Measurements from ENCODE around the gene FYN. TPM values are rescaled to one million over a fixed set of nuclear protein-coding genes. Genes with fewer than 3 reads are reported as not detected.
A peak's percentile ranks its signal among the peaks of the same experiment; 100 is the strongest.

The FYN gene
- total and polyA plus RNA-seq, 2 of the 13 experiments (the other 11 are each of a cell fraction or from before 2014, with no cell fraction given) = 15.5 to 24.6 TPM

GRCh38 chr6:111794727-111795452 lies 78.4 kb downstream of the FYN start:
- Histone ChIP-seq H3K27ac (ENCODE audit: extremely low read length, insufficient read depth, low read length) (peak overlapping the region; percentile 61), H3K9me3 (ENCODE audit: low read length) (no peaks in the 10 kb centered on the region), H3K36me3 (replicated peaks in 1 of 2; ENCODE audit: control insufficient read depth in 1 of 2, insufficient read depth in 2 of 2, low read length in 2 of 2) (no peaks in the 10 kb centered on the region), H3K4me1 (ENCODE audit: insufficient read depth, low read length) (peaks cover 75% of the 10 kb centered on the region), H3K27me3 (ENCODE audit: control insufficient read depth in 1 of 2, insufficient read depth in 2 of 2, low read length in 2 of 2) (no peaks in the 10 kb centered on the region), H4K20me1 (ENCODE audit: insufficient read depth, low read length) (no peaks in the 10 kb centered on the region), H3K9ac (ENCODE audit: insufficient read depth, low read depth, low read length) (peak overlapping the region; percentile 55), H3K4me2 (ENCODE audit: low read depth, low read length) (peak overlapping the region; percentile 80), H3K79me2 (ENCODE audit: insufficient read depth, low read length) (peaks cover 11% of the 10 kb centered on the region), H3K4me3 (replicated peaks in 1 of 3; ENCODE audit: insufficient read depth in 1 of 3, low read depth in 2 of 3, low read length in 3 of 3) (peak overlapping the region; percentile 56 to 63 (median 57); a peak in 5 of 6 replicates), H2AFZ (ENCODE audit: low read length) (no peak overlapping the region)
- in situ Hi-C loops (cut with HindIII; ENCODE audit: extremely low pct_ligation_motif_present, low pct_unique_long_range_greater_than_20kb) (no loop called here), intact Hi-C loops (cut with micrococcal nuclease; ENCODE audit: unreplicated experiment) (loop anchor here (2.0 to 5.0 kb wide), 2 partner anchors 47 to 78 kb away; partner anchors contain the start of gene FYN)
- FAIRE-seq (peak; percentile 42), DNase-seq (ENCODE audit: low spot score) (peak; percentile 81), ATAC-seq (peak; percentile 63)
- ChIA-PET CTCF (ENCODE audit: low intra/inter-chr PET ratio, low total read pairs) (no interaction called here), POLR2A (interaction anchor here (2.1 kb wide), 1 partner anchor 28 kb away, joined by 6 read pairs; no protein-coding TSS in a partner anchor)
- no TSS peak for BruUV-seq (replicated peaks)
- 0% methylated on average over 5 of the region's 5 CpGs for WGBS (ENCODE audit: low lambda C conversion rate)
- no peak for TF ChIP-seq DMAP1 (CRISPR knock-in tag; IDR thresholded peaks at IDR 0.05)
- TF ChIP-seq HNF4A (CRISPR knock-in tag; IDR thresholded peaks at IDR 0.05) = peak; percentile 27
- TF ChIP-seq ZNF562 (CRISPR knock-in tag; IDR thresholded peaks at IDR 0.05; ENCODE audit: borderline replicate concordance) = no peak
- TF ChIP-seq PRDM10 (CRISPR knock-in tag; IDR thresholded peaks at IDR 0.05; ENCODE audit: low read depth) = no peak
- TF ChIP-seq POLR2AphosphoS2 (IDR thresholded peaks at IDR 0.05; ENCODE audit: low read depth, low read length) = no peak
- no peak for TF ChIP-seq ZNF251 (CRISPR knock-in tag; IDR thresholded peaks at IDR 0.05)
- no peak for TF ChIP-seq ZNF7 (CRISPR knock-in tag; IDR thresholded peaks at IDR 0.05)
- no peak for TF ChIP-seq PLSCR1 (CRISPR knock-in tag; IDR thresholded peaks at IDR 0.05; ENCODE audit: borderline replicate concordance)
- TF ChIP-seq ARNT2 (CRISPR knock-in tag; IDR thresholded peaks at IDR 0.05; ENCODE audit: low read depth) = no peak
- no peak for TF ChIP-seq ZNF263 (CRISPR knock-in tag; IDR thresholded peaks at IDR 0.05)
- TF ChIP-seq PREB (CRISPR knock-in tag; IDR thresholded peaks at IDR 0.05) = no peak
- TF ChIP-seq AHDC1 (CRISPR knock-in tag; IDR thresholded peaks at IDR 0.05; ENCODE audit: borderline replicate concordance) = no peak
- no peak for TF ChIP-seq SP140L (CRISPR knock-in tag; IDR thresholded peaks at IDR 0.05; ENCODE audit: borderline replicate concordance)

Measured in HepG2 (cell line).